ENCODE data around the gene GCNT1.
"Not testable (repeated sequence)": the region's sequence is repeated elsewhere in the genome, so short reads cannot be mapped to it uniquely, and the experiment has no call there.

DNA sequence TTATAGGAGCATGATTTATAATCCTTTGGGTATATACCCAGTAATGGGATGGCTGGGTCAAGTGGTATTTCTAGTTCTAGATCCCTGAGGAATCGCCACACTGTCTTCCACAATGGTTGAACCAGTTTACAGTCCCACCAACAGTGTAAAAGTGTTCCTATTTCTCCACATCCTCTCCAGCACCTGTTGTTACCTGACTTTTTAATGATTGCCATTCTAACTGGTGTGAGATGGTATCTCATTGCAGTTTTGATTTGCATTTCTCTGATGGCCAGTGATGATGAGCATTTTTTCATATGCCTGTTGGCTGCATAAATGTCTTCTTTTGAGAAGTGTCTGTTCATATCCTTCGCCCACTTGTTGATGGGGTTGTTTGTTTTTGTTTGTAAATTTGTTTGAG lies 20.4 kb downstream of the GCNT1 start:
- TF ChIP-seq CTCF (IDR thresholded peaks at IDR 0.05); EZH2 (IDR thresholded peaks at IDR 0.05; ENCODE audit: borderline replicate concordance, insufficient read depth, low read depth, low read length, poor library complexity, severe bottlenecking): not testable (repeated sequence)
